CD8-positive, alpha-beta memory T cell (primary cell): ENCODE results near the gene RNF208. TPM values are rescaled to one million over a fixed set of nuclear protein-coding genes. Genes with fewer than 3 reads are reported as not detected.

Experiments
- CTCF ChIA-PET: fragments of 350-600 bp; sonication (Branson Sonifier 250); formaldehyde crosslinking; loops from one replicate; lab custom pipeline; 2021; ENCODE audit warnings: antibody characterized with exemption; lab: Charles Lee
- POLR2A ChIA-PET: fragments of 350-600 bp; sonication (Branson Sonifier 250); formaldehyde crosslinking; loops from one replicate; lab custom pipeline; 2021; ENCODE audit warnings: antibody characterized with exemption; lab: Charles Lee
- DNase-seq, 5 donors: peaks; one replicate each; pipeline versions ENCODE4 v3.0.0 to v3.0.0-alpha.2; 2020 to 2022; ENCODE audit warnings: mixed read lengths in 1 of 5
- H3K27ac ChIP-seq: one replicate; pipeline ENCODE4 v1.7.0; 2013; ENCODE audit warnings: low read depth, mild to moderate bottlenecking, low read length, moderate library complexity
- H3K27me3 ChIP-seq: 2 replicates; pipeline ENCODE4 v1.7.0; 2013; ENCODE audit warnings: low read length, mild to moderate bottlenecking; ENCODE audit not compliant: insufficient read depth, poor library complexity, severe bottlenecking
- H3K36me3 ChIP-seq: 2 replicates; pipeline ENCODE4 v1.7.0; 2013; ENCODE audit warnings: mild to moderate bottlenecking, low read length, moderate library complexity; ENCODE audit not compliant: insufficient read depth
- H3K4me1 ChIP-seq: 2 replicates; pipeline ENCODE4 v1.7.0; 2013; ENCODE audit warnings: mild to moderate bottlenecking, low read length, moderate library complexity; ENCODE audit not compliant: insufficient read depth
- H3K4me3 ChIP-seq: 2 replicates; pipeline ENCODE4 v1.7.0; 2013; ENCODE audit warnings: mild to moderate bottlenecking, low read length
- H3K9me3 ChIP-seq: 2 replicates; pipeline ENCODE4 v1.7.0; 2013; ENCODE audit warnings: mild to moderate bottlenecking, low read length
- H3K27ac Mint-ChIP-seq, 8 donors: one replicate each; pipeline ENCODE4 v1.8.0; 2020 to 2021; ENCODE audit warnings: mixed read lengths in 8 of 8, mild to moderate bottlenecking in 6 of 8, inconsistent platforms in 3 of 8, moderate library complexity in 3 of 8
- H3K27me3 Mint-ChIP-seq, 2 donors: one replicate each; pipeline ENCODE4 v1.8.0; 2020 to 2021; ENCODE audit warnings: mixed read lengths in 2 of 2, mild to moderate bottlenecking in 1 of 2, moderate library complexity in 1 of 2
- H3K36me3 Mint-ChIP-seq, 3 donors: one replicate each; pipeline ENCODE4 v1.8.0; 2020 to 2021; ENCODE audit warnings: mixed read lengths in 3 of 3, inconsistent platforms in 1 of 3, mild to moderate bottlenecking in 1 of 3
- H3K4me1 Mint-ChIP-seq, 3 donors: one replicate each; pipeline ENCODE4 v1.8.0; 2020 to 2021; ENCODE audit warnings: mixed read lengths in 3 of 3, inconsistent platforms in 1 of 3, mild to moderate bottlenecking in 1 of 3
- H3K4me3 Mint-ChIP-seq, 7 donors: one replicate each; pipeline ENCODE4 v1.8.0; 2020 to 2021; ENCODE audit warnings: mixed read lengths in 7 of 7, mild to moderate bottlenecking in 6 of 7, moderate library complexity in 4 of 7, inconsistent platforms in 2 of 7
- H3K9me3 Mint-ChIP-seq, 5 donors: one replicate each; pipeline ENCODE4 v1.8.0; 2020 to 2022; ENCODE audit warnings: mixed read lengths in 5 of 5, mild to moderate bottlenecking in 3 of 5, moderate library complexity in 2 of 5, inconsistent platforms in 1 of 5
- polyA plus RNA-seq: library from polyadenylated mRNA; unstranded; fragments of 300-500 nt; fragmentation: Illumina TruSeq; gene quantifications from one replicate; pipeline ENCODE4 v1.2.3, GENCODE V29; 2021
- total RNA-seq, 2 experiments: library from RNA; stranded (reverse); gene quantifications; one replicate each; pipeline ENCODE4 v1.2.3, GENCODE V29; 2021

The RNF208 gene
- total and polyA plus RNA-seq, 3 experiments from 2014 or later: 2.7 to 3.3 TPM; not detected in 1

- POLR2A ChIA-PET: interaction anchor here (1.2 kb wide), 1 partner anchor 8 kb away, joined by 4 read pairs; no protein-coding TSS in a partner anchor
- H3K27me3 ChIP-seq: no peaks in the 10 kb centered on the region
- no peak overlapping the region for H3K27ac Mint-ChIP-seq
- H3K4me3 Mint-ChIP-seq: no peak overlapping the region
- H3K4me3 ChIP-seq: no peak overlapping the region
- peaks cover 4 to 17% (median 5%) of the 10 kb centered on the region in 3 donors for H3K4me1 Mint-ChIP-seq
- no peaks in the 10 kb centered on the region for H3K9me3 Mint-ChIP-seq
- H3K27me3 Mint-ChIP-seq: no peaks in the 10 kb centered on the region
- no peak overlapping the region for H3K27ac ChIP-seq
- H3K36me3 ChIP-seq: peaks cover 8% of the 10 kb centered on the region
- peaks cover 0 to 72% (median 6%) of the 10 kb centered on the region in 3 donors for H3K36me3 Mint-ChIP-seq
- DNase-seq: no peak
- no peaks in the 10 kb centered on the region for H3K4me1 ChIP-seq
- no peaks in the 10 kb centered on the region for H3K9me3 ChIP-seq
- CTCF ChIA-PET: interaction anchor here (0.5 kb wide), 1 partner anchor 53 kb away, joined by 3 read pairs; no protein-coding TSS in a partner anchor
Measured at GRCh38 chr9:137180491-137180890, 41.5 kb downstream of the RNF208 start.

- Histone ChIP-seq H3K4me3 (no peak overlapping the region), H3K27ac (no peak overlapping the region), H3K4me1 (no peaks in the 10 kb centered on the region), H3K27me3 (no peaks in the 10 kb centered on the region), H3K36me3 (peaks cover 8% of the 10 kb centered on the region), H3K9me3 (no peaks in the 10 kb centered on the region)
- ChIA-PET CTCF (interaction anchor here (0.9 to 1.5 kb wide), 2 partner anchors 9 to 47 kb away, joined by 3 read pairs; partner anchors contain the start of gene RNF224), POLR2A (interaction anchor here (1.2 kb wide), 1 partner anchor 9 kb away, joined by 4 read pairs; no protein-coding TSS in a partner anchor)
- DNase-seq: no peak
- no peak overlapping the region for H3K4me3 Mint-ChIP-seq
- no peak overlapping the region for H3K27ac Mint-ChIP-seq
- peaks cover 0 to 67% (median 6%) of the 10 kb centered on the region in 3 donors for H3K36me3 Mint-ChIP-seq
- H3K4me1 Mint-ChIP-seq: peaks cover 4 to 13% (median 5%) of the 10 kb centered on the region in 3 donors
- H3K27me3 Mint-ChIP-seq: no peaks in the 10 kb centered on the region
- no peaks in the 10 kb centered on the region for H3K9me3 Mint-ChIP-seq
Measured at GRCh38 chr9:137179761-137180160, 42.3 kb downstream of the RNF208 start.

DNA sequence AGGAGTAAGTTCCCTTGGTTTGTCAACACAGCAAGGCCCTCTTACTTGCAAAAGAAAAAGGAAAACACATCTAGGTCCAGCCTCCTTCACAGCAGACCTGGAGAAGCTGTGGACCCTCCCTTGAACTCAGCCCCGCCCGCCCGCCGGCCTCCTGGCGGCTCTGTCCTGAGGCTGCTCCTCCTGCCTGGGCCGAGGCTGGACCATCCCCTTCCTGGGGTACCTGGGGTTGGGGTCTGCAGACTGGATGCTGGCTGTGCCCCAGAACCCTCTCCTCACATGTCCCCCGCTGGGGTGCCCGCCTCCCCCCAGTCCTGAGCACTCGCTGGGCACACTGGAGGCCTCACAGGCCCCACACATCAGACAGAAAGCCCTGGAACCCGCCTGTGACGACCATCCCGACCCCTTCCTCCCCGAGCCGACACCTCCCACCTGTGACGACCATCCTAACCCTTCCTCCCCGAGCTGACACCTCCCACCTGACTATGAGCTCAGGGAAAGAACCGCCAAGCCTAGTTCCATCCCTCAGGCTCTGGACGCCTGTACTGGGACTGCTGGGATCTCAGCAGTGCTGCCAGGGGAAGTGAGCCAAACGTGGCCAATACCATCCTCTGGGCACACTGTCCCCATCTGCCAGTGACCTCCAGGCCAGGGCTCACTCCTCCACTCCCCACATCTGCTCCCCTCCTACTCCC is 43.0 kb downstream of the RNF208 start:
- Histone ChIP-seq H3K27ac (no peak overlapping the region), H3K27me3 (no peaks in the 10 kb centered on the region), H3K9me3 (no peaks in the 10 kb centered on the region), H3K4me3 (no peak overlapping the region), H3K4me1 (no peaks in the 10 kb centered on the region), H3K36me3 (peaks cover 8% of the 10 kb centered on the region)
- no peak for DNase-seq
- POLR2A ChIA-PET: no interaction called here
- H3K9me3 Mint-ChIP-seq: no peaks in the 10 kb centered on the region
- H3K36me3 Mint-ChIP-seq: peaks cover 0 to 61% (median 2%) of the 10 kb centered on the region in 3 donors
- H3K27ac Mint-ChIP-seq: peak overlapping the region in 1 of 8 donors; percentile 39
- H3K27me3 Mint-ChIP-seq: no peaks in the 10 kb centered on the region
- no peak overlapping the region for H3K4me3 Mint-ChIP-seq
- CTCF ChIA-PET: interaction anchor here (0.9 to 1.5 kb wide), 2 partner anchors 10 to 48 kb away, joined by 3 read pairs; partner anchors contain the start of gene RNF224
- peaks cover 1 to 8% (median 3%) of the 10 kb centered on the region in 3 donors for H3K4me1 Mint-ChIP-seq

DNA sequence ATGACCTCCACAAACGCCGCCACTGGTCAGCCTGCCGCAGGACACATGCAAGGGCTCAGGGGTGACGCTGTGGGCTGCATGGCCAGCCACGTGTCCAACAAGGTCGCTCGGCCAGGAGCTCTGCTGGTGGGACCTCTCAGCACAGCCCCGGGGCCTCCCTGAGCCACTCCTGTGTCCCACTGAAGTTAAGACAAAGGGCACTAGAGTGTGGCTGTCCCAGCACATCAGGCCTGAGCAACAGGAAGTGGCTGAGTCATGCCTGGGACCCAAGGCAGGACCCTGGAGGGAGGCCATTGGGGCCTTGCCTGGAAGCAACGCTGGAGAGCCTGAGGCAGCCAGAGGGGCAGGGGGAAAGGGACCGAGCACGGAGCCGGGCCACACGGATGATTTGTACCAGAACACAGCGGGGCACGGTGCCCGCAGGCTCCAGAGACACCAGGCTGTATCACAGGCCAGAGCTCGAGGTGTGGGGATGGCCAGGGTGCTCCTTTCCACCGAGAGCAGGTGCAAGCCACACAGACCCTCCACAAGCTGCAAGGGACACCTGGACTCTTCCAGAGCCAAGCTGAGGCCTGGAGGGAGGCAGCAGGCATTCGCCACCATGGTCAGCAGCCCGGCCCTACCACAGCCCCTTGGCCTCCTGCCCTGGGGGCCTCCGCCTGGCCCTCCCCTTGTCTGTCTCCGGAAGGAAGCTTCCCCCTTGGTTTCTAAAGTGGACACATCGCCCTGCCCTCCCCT is 43.7 kb downstream of the RNF208 start:
- H3K9me3 Mint-ChIP-seq: no peaks in the 10 kb centered on the region
- H3K27ac Mint-ChIP-seq: peak overlapping the region in 1 of 8 donors; percentile 82
- no peak overlapping the region for H3K4me3 Mint-ChIP-seq
- H3K27ac ChIP-seq: no peak overlapping the region
- H3K27me3 ChIP-seq: no peaks in the 10 kb centered on the region
- DNase-seq: no peak
- peaks cover 6% of the 10 kb centered on the region for H3K36me3 ChIP-seq
- H3K9me3 ChIP-seq: no peaks in the 10 kb centered on the region
- CTCF ChIA-PET: interaction anchor here (0.9 to 1.5 kb wide), 2 partner anchors 11 to 49 kb away, joined by 3 read pairs; partner anchors contain the start of gene RNF224
- no peaks in the 10 kb centered on the region for H3K27me3 Mint-ChIP-seq
- no peaks in the 10 kb centered on the region for H3K4me1 ChIP-seq
- no peak overlapping the region for H3K4me3 ChIP-seq
- H3K36me3 Mint-ChIP-seq: peaks cover 0 to 54% (median 2%) of the 10 kb centered on the region in 3 donors
- POLR2A ChIA-PET: no interaction called here
- peaks cover 0 to 8% (median 2%) of the 10 kb centered on the region in 3 donors for H3K4me1 Mint-ChIP-seq

GRCh38 chr9:137176302-137177182 is 45.5 kb downstream of the RNF208 start:
- ChIA-PET CTCF (interaction anchor here (0.7 to 1.4 kb wide), 7 partner anchors 12 to 757 kb away, joined by 3 to 5 read pairs (median 3); partner anchors contain the start of genes ANAPC2, RNF224 and SSNA1), POLR2A (interaction anchor here (1.1 kb wide), 2 partner anchors 47 to 49 kb away, joined by 3 to 5 read pairs; no protein-coding TSS in a partner anchor)
- peak overlapping the region in 2 of 8 donors; percentile 62 to 79 for H3K27ac Mint-ChIP-seq
- Histone ChIP-seq H3K27me3 (no peaks in the 10 kb centered on the region), H3K9me3 (no peaks in the 10 kb centered on the region), H3K4me1 (no peaks in the 10 kb centered on the region), H3K27ac (no peak overlapping the region), H3K4me3 (no peak overlapping the region), H3K36me3 (no peaks in the 10 kb centered on the region)
- peaks cover 0 to 37% (median 0%) of the 10 kb centered on the region in 3 donors for H3K36me3 Mint-ChIP-seq
- DNase-seq: no peak
- H3K4me3 Mint-ChIP-seq: no peak overlapping the region
- H3K4me1 Mint-ChIP-seq: peaks cover 0 to 11% (median 0%) of the 10 kb centered on the region in 3 donors
- H3K9me3 Mint-ChIP-seq: no peaks in the 10 kb centered on the region
- peaks cover 0 to 3% of the 10 kb centered on the region in 2 donors for H3K27me3 Mint-ChIP-seq

- Histone ChIP-seq H3K9me3 (no peaks in the 10 kb centered on the region), H3K4me1 (no peaks in the 10 kb centered on the region), H3K27me3 (peaks cover 3% of the 10 kb centered on the region), H3K36me3 (no peaks in the 10 kb centered on the region), H3K4me3 (no peak overlapping the region), H3K27ac (no peak overlapping the region)
- Mint-ChIP-seq H3K27me3 (peaks cover 2 to 3% of the 10 kb centered on the region in 2 donors), H3K9me3 (no peaks in the 10 kb centered on the region), H3K36me3 (peaks cover 0 to 28% (median 0%) of the 10 kb centered on the region in 3 donors), H3K4me1 (peaks cover 0 to 11% (median 0%) of the 10 kb centered on the region in 3 donors), H3K27ac (no peak overlapping the region), H3K4me3 (no peak overlapping the region)
- no peak for DNase-seq
- CTCF ChIA-PET: interaction anchor here (0.8 to 1.4 kb wide), 3 partner anchors 26 to 129 kb away, joined by 3 read pairs; no protein-coding TSS in a partner anchor
- POLR2A ChIA-PET: no interaction called here
Measured at GRCh38 chr9:137175345-137175961, 46.6 kb downstream of the RNF208 start.
